K562 (cell line): Measurements from ENCODE around the gene SUPT3H. TPM values are rescaled to one million over a fixed set of nuclear protein-coding genes. Genes with fewer than 3 reads are reported as not detected.
A peak's percentile ranks its signal among the peaks of the same experiment; 100 is the strongest.

Experiments used
- FOXA3 ChIP-seq, 2 experiments: fragments of 450-650 bp in 1 of 2; sonication (generic) in 1 of 2; formaldehyde crosslinking; IDR thresholded peaks in 1 of 2; conservative IDR thresholded peaks in 1 of 2; 2 replicates each; pipeline versions ENCODE4 v1.4.0 to v1.8.0; 2020 to 2022; ENCODE audit warnings: mild to moderate bottlenecking in 2 of 2, missing genetic modification reagents in 1 of 2
- JUND ChIP-seq, 2 experiments: IDR thresholded peaks; 2 replicates in 1 of 2; 3 replicates in 1 of 2; pipeline ENCODE4 v1.6.1; 2011; ENCODE audit warnings: borderline replicate concordance in 2 of 2, low read depth in 2 of 2, low read length in 2 of 2, improper control_type of control experiment in 1 of 2, missing biosample characterization in 1 of 2, missing genetic modification characterization in 1 of 2, missing genetic modification reagents in 1 of 2
- NRF1 ChIP-seq, 2 experiments: fragments of 450-650 bp; IDR thresholded peaks in 1 of 2; conservative IDR thresholded peaks in 1 of 2; 2 replicates each; pipeline ENCODE4 v1.6.1; 2014; ENCODE audit warnings: mild to moderate bottlenecking in 2 of 2
- RBM17 ChIP-seq: fragments of 200-400 bp; formaldehyde crosslinking; IDR thresholded peaks from 2 replicates; pipeline ENCODE4 v1.6.1; 2017; ENCODE audit warnings: low read depth, mild to moderate bottlenecking, low read length, borderline replicate concordance
- TCF7 ChIP-seq: sonication (generic); IDR thresholded peaks from 2 replicates; pipeline ENCODE4 v1.6.1; 2016; ENCODE audit warnings: antibody characterized with exemption, borderline replicate concordance
- YBX1 ChIP-seq: fragments of 450-650 bp; IDR thresholded peaks from 2 replicates; pipeline ENCODE4 v1.7.1; 2016; ENCODE audit warnings: mild to moderate bottlenecking
- ZNF239 ChIP-seq: fragments of 250-450 bp; sonication (Bioruptor Pico); IDR thresholded peaks from 2 replicates; pipeline ENCODE4 v1.4.0; 2020; ENCODE audit warnings: mild to moderate bottlenecking
- ZNF764 ChIP-seq: fragments of 250-450 bp; sonication (Bioruptor Pico); IDR thresholded peaks from 2 replicates; pipeline ENCODE4 v1.4.0; 2020; ENCODE audit warnings: low read depth, mild to moderate bottlenecking, moderate library complexity
- ZZZ3 ChIP-seq: fragments of 450-650 bp; IDR thresholded peaks from 2 replicates; pipeline ENCODE4 v1.6.1; 2016; ENCODE audit warnings: antibody characterized with exemption, mild to moderate bottlenecking, moderate library complexity
- polyA plus RNA-seq, 8 experiments: library from polyadenylated mRNA; depleted of rRNA in 4 of 8; stranded (reverse) in 5 of 8; unstranded in 3 of 8; fragments of >200 nt; fragmentation: Nextera tagmentation in 2 of 8; fragmentation: Illumina TruSeq in 1 of 8; extraction: Ambion mirVana in 2 of 8; extraction: Trizol in 1 of 8; gene quantifications; 2 replicates each; pipeline versions ENCODE4 v1.2.1 to v1.2.3, GENCODE V29; 2011 to 2014; ENCODE audit warnings: inconsistent platforms in 1 of 8, missing spikeins in 1 of 8
- total RNA-seq, 7 experiments: library from RNA; depleted of rRNA in 6 of 7; stranded (reverse); fragments of >200 nt in 6 of 7; fragmentation: Illumina TruSeq in 2 of 7; extraction: Trizol in 2 of 7; gene quantifications; 2 replicates each; pipeline versions ENCODE4 v1.2.1 to v1.2.3, GENCODE V29; 2011 to 2021; ENCODE audit warnings: low replicate concordance in 1 of 7
- TF ChIP-seq, protein P1 (sequence below), 2 experiments: fragments of 450-650 bp; formaldehyde crosslinking in 1 of 2; IDR thresholded peaks; 2 replicates each; pipeline versions ENCODE4 v1.4.0 to v1.6.1; 2014 to 2020; ENCODE audit warnings: mild to moderate bottlenecking in 2 of 2, borderline replicate concordance in 1 of 2, low read depth in 1 of 2
- TF ChIP-seq, protein P2 (sequence below): fragments of 450-650 bp; formaldehyde crosslinking; conservative IDR thresholded peaks from 2 replicates; pipeline ENCODE4 v1.4.0; 2022; ENCODE audit warnings: mild to moderate bottlenecking, missing genetic modification characterization
- TF ChIP-seq, protein P3 (sequence below): fragments of 250-450 bp; sonication (Bioruptor Pico); IDR thresholded peaks from 2 replicates; pipeline ENCODE4 v1.8.0; 2021; ENCODE audit warnings: moderate library complexity, mild to moderate bottlenecking, inconsistent platforms
- TF ChIP-seq, protein P4 (sequence below): fragments of 450-650 bp; IDR thresholded peaks from 2 replicates; pipeline ENCODE4 v1.6.1; 2016; ENCODE audit warnings: mild to moderate bottlenecking

The SUPT3H gene
- total and polyA plus RNA-seq, 9 of the 15 experiments (the other 6 are each of a cell fraction or from before 2014, with no cell fraction given) = 7.2 to 16.3 (median 11.9) TPM

DNA sequence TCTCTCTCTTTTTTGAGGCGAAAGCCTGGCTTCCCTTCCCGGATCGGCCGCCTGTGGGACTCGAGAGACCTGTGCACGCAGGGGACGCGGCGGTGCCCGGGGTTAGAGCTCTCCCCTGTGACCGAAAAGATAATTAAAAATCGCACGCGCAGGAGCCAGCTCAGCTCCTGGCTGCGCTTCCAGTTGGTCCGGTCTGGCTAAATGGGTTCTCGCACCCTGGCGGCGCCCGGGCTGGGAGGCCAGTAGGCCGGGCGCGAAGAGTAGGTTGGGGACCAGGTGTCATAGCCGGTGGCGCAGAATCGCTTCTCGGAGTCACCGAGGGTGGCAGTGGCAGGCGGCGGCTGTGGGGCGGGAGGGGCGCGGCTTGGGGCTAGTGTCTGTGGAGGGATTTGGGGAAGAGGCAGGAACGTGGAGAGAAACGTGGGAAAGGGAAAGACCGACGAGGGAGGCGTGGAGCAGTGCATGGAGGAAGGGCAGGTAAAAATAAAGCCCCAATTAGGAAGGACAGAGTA, 41.9 kb upstream of the SUPT3H start (continued):
- TF ChIP-seq, protein P1, sequence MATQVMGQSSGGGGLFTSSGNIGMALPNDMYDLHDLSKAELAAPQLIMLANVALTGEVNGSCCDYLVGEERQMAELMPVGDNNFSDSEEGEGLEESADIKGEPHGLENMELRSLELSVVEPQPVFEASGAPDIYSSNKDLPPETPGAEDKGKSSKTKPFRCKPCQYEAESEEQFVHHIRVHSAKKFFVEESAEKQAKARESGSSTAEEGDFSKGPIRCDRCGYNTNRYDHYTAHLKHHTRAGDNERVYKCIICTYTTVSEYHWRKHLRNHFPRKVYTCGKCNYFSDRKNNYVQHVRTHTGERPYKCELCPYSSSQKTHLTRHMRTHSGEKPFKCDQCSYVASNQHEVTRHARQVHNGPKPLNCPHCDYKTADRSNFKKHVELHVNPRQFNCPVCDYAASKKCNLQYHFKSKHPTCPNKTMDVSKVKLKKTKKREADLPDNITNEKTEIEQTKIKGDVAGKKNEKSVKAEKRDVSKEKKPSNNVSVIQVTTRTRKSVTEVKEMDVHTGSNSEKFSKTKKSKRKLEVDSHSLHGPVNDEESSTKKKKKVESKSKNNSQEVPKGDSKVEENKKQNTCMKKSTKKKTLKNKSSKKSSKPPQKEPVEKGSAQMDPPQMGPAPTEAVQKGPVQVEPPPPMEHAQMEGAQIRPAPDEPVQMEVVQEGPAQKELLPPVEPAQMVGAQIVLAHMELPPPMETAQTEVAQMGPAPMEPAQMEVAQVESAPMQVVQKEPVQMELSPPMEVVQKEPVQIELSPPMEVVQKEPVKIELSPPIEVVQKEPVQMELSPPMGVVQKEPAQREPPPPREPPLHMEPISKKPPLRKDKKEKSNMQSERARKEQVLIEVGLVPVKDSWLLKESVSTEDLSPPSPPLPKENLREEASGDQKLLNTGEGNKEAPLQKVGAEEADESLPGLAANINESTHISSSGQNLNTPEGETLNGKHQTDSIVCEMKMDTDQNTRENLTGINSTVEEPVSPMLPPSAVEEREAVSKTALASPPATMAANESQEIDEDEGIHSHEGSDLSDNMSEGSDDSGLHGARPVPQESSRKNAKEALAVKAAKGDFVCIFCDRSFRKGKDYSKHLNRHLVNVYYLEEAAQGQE (IDR thresholded peaks at IDR 0.05; ENCODE audit: borderline replicate concordance) = peak; percentile 86
- TF ChIP-seq, protein P1 (CRISPR knock-in tag; IDR thresholded peaks at IDR 0.05; ENCODE audit: low read depth) = no peak
- TF ChIP-seq TCF7 (no peak), ZNF239 (no peak), NRF1 (conservative IDR thresholded peaks at IDR 0.05 in 1 of 2, IDR thresholded peaks at IDR 0.05 in 1 of 2) (peak; percentile 46 to 61), ZNF764 (CRISPR knock-in tag) (no peak), FOXA3 (CRISPR knock-in tag; conservative IDR thresholded peaks at IDR 0.05 in 1 of 2, IDR thresholded peaks at IDR 0.05 in 1 of 2) (no peak), RBM17 (no peak), JUND (IDR thresholded peaks at IDR 0.05; ENCODE audit: borderline replicate concordance, low read depth, low read length) (no peak), JUND (tag; IDR thresholded peaks at IDR 0.05; ENCODE audit: borderline replicate concordance, low read depth, low read length) (no peak), YBX1 (no peak), ZZZ3 (no peak)
- TF ChIP-seq, protein P2, sequence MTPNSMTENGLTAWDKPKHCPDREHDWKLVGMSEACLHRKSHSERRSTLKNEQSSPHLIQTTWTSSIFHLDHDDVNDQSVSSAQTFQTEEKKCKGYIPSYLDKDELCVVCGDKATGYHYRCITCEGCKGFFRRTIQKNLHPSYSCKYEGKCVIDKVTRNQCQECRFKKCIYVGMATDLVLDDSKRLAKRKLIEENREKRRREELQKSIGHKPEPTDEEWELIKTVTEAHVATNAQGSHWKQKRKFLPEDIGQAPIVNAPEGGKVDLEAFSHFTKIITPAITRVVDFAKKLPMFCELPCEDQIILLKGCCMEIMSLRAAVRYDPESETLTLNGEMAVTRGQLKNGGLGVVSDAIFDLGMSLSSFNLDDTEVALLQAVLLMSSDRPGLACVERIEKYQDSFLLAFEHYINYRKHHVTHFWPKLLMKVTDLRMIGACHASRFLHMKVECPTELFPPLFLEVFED (CRISPR knock-in tag) = no peak
- TF ChIP-seq, protein P3, sequence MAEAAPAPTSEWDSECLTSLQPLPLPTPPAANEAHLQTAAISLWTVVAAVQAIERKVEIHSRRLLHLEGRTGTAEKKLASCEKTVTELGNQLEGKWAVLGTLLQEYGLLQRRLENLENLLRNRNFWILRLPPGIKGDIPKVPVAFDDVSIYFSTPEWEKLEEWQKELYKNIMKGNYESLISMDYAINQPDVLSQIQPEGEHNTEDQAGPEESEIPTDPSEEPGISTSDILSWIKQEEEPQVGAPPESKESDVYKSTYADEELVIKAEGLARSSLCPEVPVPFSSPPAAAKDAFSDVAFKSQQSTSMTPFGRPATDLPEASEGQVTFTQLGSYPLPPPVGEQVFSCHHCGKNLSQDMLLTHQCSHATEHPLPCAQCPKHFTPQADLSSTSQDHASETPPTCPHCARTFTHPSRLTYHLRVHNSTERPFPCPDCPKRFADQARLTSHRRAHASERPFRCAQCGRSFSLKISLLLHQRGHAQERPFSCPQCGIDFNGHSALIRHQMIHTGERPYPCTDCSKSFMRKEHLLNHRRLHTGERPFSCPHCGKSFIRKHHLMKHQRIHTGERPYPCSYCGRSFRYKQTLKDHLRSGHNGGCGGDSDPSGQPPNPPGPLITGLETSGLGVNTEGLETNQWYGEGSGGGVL (CRISPR knock-in tag) = no peak
- TF ChIP-seq, protein P4, sequence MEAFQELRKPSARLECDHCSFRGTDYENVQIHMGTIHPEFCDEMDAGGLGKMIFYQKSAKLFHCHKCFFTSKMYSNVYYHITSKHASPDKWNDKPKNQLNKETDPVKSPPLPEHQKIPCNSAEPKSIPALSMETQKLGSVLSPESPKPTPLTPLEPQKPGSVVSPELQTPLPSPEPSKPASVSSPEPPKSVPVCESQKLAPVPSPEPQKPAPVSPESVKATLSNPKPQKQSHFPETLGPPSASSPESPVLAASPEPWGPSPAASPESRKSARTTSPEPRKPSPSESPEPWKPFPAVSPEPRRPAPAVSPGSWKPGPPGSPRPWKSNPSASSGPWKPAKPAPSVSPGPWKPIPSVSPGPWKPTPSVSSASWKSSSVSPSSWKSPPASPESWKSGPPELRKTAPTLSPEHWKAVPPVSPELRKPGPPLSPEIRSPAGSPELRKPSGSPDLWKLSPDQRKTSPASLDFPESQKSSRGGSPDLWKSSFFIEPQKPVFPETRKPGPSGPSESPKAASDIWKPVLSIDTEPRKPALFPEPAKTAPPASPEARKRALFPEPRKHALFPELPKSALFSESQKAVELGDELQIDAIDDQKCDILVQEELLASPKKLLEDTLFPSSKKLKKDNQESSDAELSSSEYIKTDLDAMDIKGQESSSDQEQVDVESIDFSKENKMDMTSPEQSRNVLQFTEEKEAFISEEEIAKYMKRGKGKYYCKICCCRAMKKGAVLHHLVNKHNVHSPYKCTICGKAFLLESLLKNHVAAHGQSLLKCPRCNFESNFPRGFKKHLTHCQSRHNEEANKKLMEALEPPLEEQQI = no peak
